ENCODE results near the gene PTEN.
"Not testable (repeated sequence)": the region's sequence is repeated elsewhere in the genome, so short reads cannot be mapped to it uniquely, and the experiment has no call there.

Gene PTEN

GRCh38 chr10:87872828-87873227 is 9.4 kb downstream of the PTEN start:
- Histone ChIP-seq H3K9ac (ENCODE audit: low read length in 2 of 2) (no peak overlapping the region), H3K36me3 (ENCODE audit: control insufficient read depth in 2 of 2, insufficient read depth in 2 of 2, low read length in 2 of 2) (no peaks in the 10 kb centered on the region), H3K4me3 (ENCODE audit: low read length in 2 of 2) (no peak overlapping the region), H3K27ac (ENCODE audit: low read length) (no peak overlapping the region), H3K27me3 (ENCODE audit: control insufficient read depth in 1 of 2, insufficient read depth in 2 of 2, low read length in 2 of 2) (no peaks in the 10 kb centered on the region), H3K9me3 (ENCODE audit: control insufficient read depth in 2 of 2, low read length in 2 of 2) (no peaks in the 10 kb centered on the region), H3K4me1 (ENCODE audit: control insufficient read depth, insufficient read depth, low read length) (peaks cover 6% of the 10 kb centered on the region)

- Histone ChIP-seq H3K36me3 (ENCODE audit: control insufficient read depth in 2 of 2, insufficient read depth in 2 of 2, low read length in 2 of 2) (no peaks in the 10 kb centered on the region), H3K9ac (ENCODE audit: low read length in 2 of 2) (no peak overlapping the region), H3K4me1 (ENCODE audit: control insufficient read depth, insufficient read depth, low read length) (peaks cover 6% of the 10 kb centered on the region), H3K9me3 (ENCODE audit: control insufficient read depth in 2 of 2, low read length in 2 of 2) (no peaks in the 10 kb centered on the region), H3K27me3 (ENCODE audit: control insufficient read depth in 1 of 2, insufficient read depth in 2 of 2, low read length in 2 of 2) (no peaks in the 10 kb centered on the region), H3K27ac (ENCODE audit: low read length) (no peak overlapping the region), H3K4me3 (ENCODE audit: low read length in 2 of 2) (no peak overlapping the region)
Observed at GRCh38 chr10:87873656-87874055, 10.2 kb downstream of the PTEN start.

GRCh38 chr10:87875929-87876571 is 12.6 kb downstream of the PTEN start:
- Histone ChIP-seq H3K9me3 (ENCODE audit: control insufficient read depth in 2 of 2, low read length in 2 of 2) (no peaks in the 10 kb centered on the region), H3K4me1 (ENCODE audit: control insufficient read depth, insufficient read depth, low read length) (peaks cover 6% of the 10 kb centered on the region), H3K27me3 (ENCODE audit: control insufficient read depth in 1 of 2, insufficient read depth in 2 of 2, low read length in 2 of 2) (no peaks in the 10 kb centered on the region), H3K4me3 (ENCODE audit: low read length in 2 of 2) (no peak overlapping the region), H3K9ac (ENCODE audit: low read length in 2 of 2) (no peak overlapping the region), H3K36me3 (ENCODE audit: control insufficient read depth in 2 of 2, insufficient read depth in 2 of 2, low read length in 2 of 2) (no peaks in the 10 kb centered on the region), H3K27ac (ENCODE audit: low read length) (no peak overlapping the region)

GRCh38 chr10:87878664-87879459 is 15.4 kb downstream of the PTEN start:
- Histone ChIP-seq H3K4me3 (ENCODE audit: low read length in 2 of 2) (no peak overlapping the region), H3K9me3 (ENCODE audit: control insufficient read depth in 2 of 2, low read length in 2 of 2) (no peaks in the 10 kb centered on the region), H3K36me3 (ENCODE audit: control insufficient read depth in 2 of 2, insufficient read depth in 2 of 2, low read length in 2 of 2) (no peaks in the 10 kb centered on the region), H3K27me3 (ENCODE audit: control insufficient read depth in 1 of 2, insufficient read depth in 2 of 2, low read length in 2 of 2) (no peaks in the 10 kb centered on the region), H3K27ac (ENCODE audit: low read length) (no peak overlapping the region), H3K9ac (ENCODE audit: low read length in 2 of 2) (no peak overlapping the region), H3K4me1 (ENCODE audit: control insufficient read depth, insufficient read depth, low read length) (peaks cover 2% of the 10 kb centered on the region)

- no peak overlapping the region for H3K9ac ChIP-seq (ENCODE audit: low read length in 2 of 2)
- H3K4me3 ChIP-seq (ENCODE audit: low read length in 2 of 2): no peak overlapping the region
- no peaks in the 10 kb centered on the region for H3K9me3 ChIP-seq (ENCODE audit: control insufficient read depth in 2 of 2, low read length in 2 of 2)
- H3K36me3 ChIP-seq (ENCODE audit: control insufficient read depth in 2 of 2, insufficient read depth in 2 of 2, low read length in 2 of 2): no peaks in the 10 kb centered on the region
- no peak overlapping the region for H3K27ac ChIP-seq (ENCODE audit: low read length)
- H3K4me1 ChIP-seq (ENCODE audit: control insufficient read depth, insufficient read depth, low read length): no peaks in the 10 kb centered on the region
- no peaks in the 10 kb centered on the region for H3K27me3 ChIP-seq (ENCODE audit: control insufficient read depth in 1 of 2, insufficient read depth in 2 of 2, low read length in 2 of 2)
Observed at GRCh38 chr10:87880336-87880735, 16.9 kb downstream of the PTEN start.

GRCh38 chr10:87881373-87882059 is 18.1 kb downstream of the PTEN start:
- H3K9ac ChIP-seq (ENCODE audit: low read length in 2 of 2); H3K9me3 ChIP-seq (ENCODE audit: control insufficient read depth in 2 of 2, low read length in 2 of 2); H3K4me1 ChIP-seq (ENCODE audit: control insufficient read depth, insufficient read depth, low read length); H3K4me3 ChIP-seq (ENCODE audit: low read length in 2 of 2); H3K27ac ChIP-seq (ENCODE audit: low read length); H3K27me3 ChIP-seq (ENCODE audit: control insufficient read depth in 1 of 2, insufficient read depth in 2 of 2, low read length in 2 of 2); H3K36me3 ChIP-seq (ENCODE audit: control insufficient read depth in 2 of 2, insufficient read depth in 2 of 2, low read length in 2 of 2): not testable (repeated sequence)

GRCh38 chr10:87882555-87883294 is 19.3 kb downstream of the PTEN start:
- no peak overlapping the region for H3K9ac ChIP-seq (ENCODE audit: low read length in 2 of 2)
- H3K27me3 ChIP-seq (ENCODE audit: control insufficient read depth in 1 of 2, insufficient read depth in 2 of 2, low read length in 2 of 2): no peaks in the 10 kb centered on the region
- H3K27ac ChIP-seq (ENCODE audit: low read length): no peak overlapping the region
- H3K4me1 ChIP-seq (ENCODE audit: control insufficient read depth, insufficient read depth, low read length): no peaks in the 10 kb centered on the region
- H3K36me3 ChIP-seq (ENCODE audit: control insufficient read depth in 2 of 2, insufficient read depth in 2 of 2, low read length in 2 of 2): peaks cover 4 to 6% of the 10 kb centered on the region in 2 donors
- no peaks in the 10 kb centered on the region for H3K9me3 ChIP-seq (ENCODE audit: control insufficient read depth in 2 of 2, low read length in 2 of 2)
- H3K4me3 ChIP-seq (ENCODE audit: low read length in 2 of 2): no peak overlapping the region

GRCh38 chr10:87886635-87887034 is 23.2 kb downstream of the PTEN start:
- Histone ChIP-seq H3K4me1 (ENCODE audit: control insufficient read depth, insufficient read depth, low read length) (no peaks in the 10 kb centered on the region), H3K27me3 (ENCODE audit: control insufficient read depth in 1 of 2, insufficient read depth in 2 of 2, low read length in 2 of 2) (no peaks in the 10 kb centered on the region), H3K36me3 (ENCODE audit: control insufficient read depth in 2 of 2, insufficient read depth in 2 of 2, low read length in 2 of 2) (peaks cover 4 to 6% of the 10 kb centered on the region in 2 donors), H3K27ac (ENCODE audit: low read length) (no peak overlapping the region), H3K9ac (ENCODE audit: low read length in 2 of 2) (no peak overlapping the region), H3K4me3 (ENCODE audit: low read length in 2 of 2) (no peak overlapping the region), H3K9me3 (ENCODE audit: control insufficient read depth in 2 of 2, low read length in 2 of 2) (no peaks in the 10 kb centered on the region)

- Histone ChIP-seq H3K27me3 (ENCODE audit: control insufficient read depth in 1 of 2, insufficient read depth in 2 of 2, low read length in 2 of 2) (no peaks in the 10 kb centered on the region), H3K4me1 (ENCODE audit: control insufficient read depth, insufficient read depth, low read length) (no peaks in the 10 kb centered on the region)
Observed at GRCh38 chr10:87887146-87887545, 23.7 kb downstream of the PTEN start.

GRCh38 chr10:87887548-87888289 is 24.3 kb downstream of the PTEN start:
- no peaks in the 10 kb centered on the region for H3K9me3 ChIP-seq (ENCODE audit: control insufficient read depth in 2 of 2, low read length in 2 of 2)
- H3K9ac ChIP-seq (ENCODE audit: low read length in 2 of 2): no peak overlapping the region
- no peak overlapping the region for H3K27ac ChIP-seq (ENCODE audit: low read length)
- H3K4me1 ChIP-seq (ENCODE audit: control insufficient read depth, insufficient read depth, low read length): no peaks in the 10 kb centered on the region
- H3K36me3 ChIP-seq (ENCODE audit: control insufficient read depth in 2 of 2, insufficient read depth in 2 of 2, low read length in 2 of 2): peaks cover 4 to 6% of the 10 kb centered on the region in 2 donors
- no peak overlapping the region for H3K4me3 ChIP-seq (ENCODE audit: low read length in 2 of 2)
- H3K27me3 ChIP-seq (ENCODE audit: control insufficient read depth in 1 of 2, insufficient read depth in 2 of 2, low read length in 2 of 2): no peaks in the 10 kb centered on the region

More at GRCh38 chr10:87887146-87887545, 23.7 kb downstream of the PTEN start:
- Histone ChIP-seq H3K36me3 (ENCODE audit: control insufficient read depth in 2 of 2, insufficient read depth in 2 of 2, low read length in 2 of 2) (peaks cover 4 to 6% of the 10 kb centered on the region in 2 donors), H3K4me3 (ENCODE audit: low read length in 2 of 2) (no peak overlapping the region), H3K9me3 (ENCODE audit: control insufficient read depth in 2 of 2, low read length in 2 of 2) (no peaks in the 10 kb centered on the region), H3K27ac (ENCODE audit: low read length) (no peak overlapping the region), H3K9ac (ENCODE audit: low read length in 2 of 2) (no peak overlapping the region)

Data from stomach smooth muscle (tissue), 2 donors.